Gastroesophageal sphincter (tissue), 3 donors: ENCODE measurements around the gene COX6B1.

Source experiments
- CTCF ChIP-seq, 4 experiments: fragments of 200-600 bp in 2 of 4; fragments of 450-650 bp in 2 of 4; sonication (generic) in 1 of 4; IDR thresholded peaks; one replicate each; pipeline ENCODE4 v1.5.1; 2017 to 2019; ENCODE audit warnings: antibody characterized with exemption in 4 of 4, mild to moderate bottlenecking in 2 of 4, moderate library complexity in 2 of 4
- EP300 ChIP-seq: sonication (generic); formaldehyde crosslinking; IDR thresholded peaks from one replicate; pipeline ENCODE4 v1.6.1; 2017; ENCODE audit warnings: antibody characterized with exemption, mild to moderate bottlenecking
- POLR2AphosphoS5 ChIP-seq: sonication (generic); formaldehyde crosslinking; IDR thresholded peaks from one replicate; pipeline ENCODE4 v1.6.1; 2017; ENCODE audit warnings: antibody characterized with exemption

GRCh38 chr19:35636651-35637050 is 11.5 kb upstream of the COX6B1 start:
- no peak for TF ChIP-seq CTCF (IDR thresholded peaks at IDR 0.05)
- no peak for TF ChIP-seq EP300
- TF ChIP-seq POLR2AphosphoS5 = no peak
